Osteocyte (in vitro differentiated cells): ENCODE measurements around the gene APOB. TPM values are rescaled to one million over a fixed set of nuclear protein-coding genes. Genes with fewer than 3 reads are reported as not detected.
A peak's percentile ranks its signal among the peaks of the same experiment; 100 is the strongest.

Experiments
- DNase-seq: peaks from one replicate; pipeline ENCODE4 v3.0.0; 2021; ENCODE audit warnings: mixed read lengths; ENCODE audit not compliant: unreplicated experiment; ENCODE audit errors: extremely low spot score
- H3K27ac Mint-ChIP-seq: one replicate; pipeline ENCODE4 v1.8.0; 2021; ENCODE audit warnings: mild to moderate bottlenecking, mixed read lengths; ENCODE audit not compliant: unreplicated experiment
- H3K27me3 Mint-ChIP-seq: one replicate; pipeline ENCODE4 v1.8.0; 2021; ENCODE audit warnings: mixed read lengths; ENCODE audit not compliant: unreplicated experiment
- H3K36me3 Mint-ChIP-seq: one replicate; pipeline ENCODE4 v1.8.0; 2021; ENCODE audit warnings: mixed read lengths; ENCODE audit not compliant: unreplicated experiment
- H3K4me1 Mint-ChIP-seq: one replicate; pipeline ENCODE4 v1.8.0; 2021; ENCODE audit warnings: mixed read lengths; ENCODE audit not compliant: unreplicated experiment
- H3K4me3 Mint-ChIP-seq: one replicate; pipeline ENCODE4 v1.8.0; 2021; ENCODE audit warnings: mild to moderate bottlenecking, moderate library complexity, mixed read lengths; ENCODE audit not compliant: unreplicated experiment
- H3K9me3 Mint-ChIP-seq: one replicate; pipeline ENCODE4 v1.8.0; 2021; ENCODE audit warnings: mixed read lengths; ENCODE audit not compliant: unreplicated experiment
- total RNA-seq: library from RNA; stranded (reverse); gene quantifications from 2 replicates; pipeline ENCODE4 v1.2.1, GENCODE V29; 2021
- TF ChIP-seq, protein P1 (sequence below): fragments of 200-600 bp; sonication (generic); IDR thresholded peaks from 2 replicates; pipeline ENCODE4 v1.5.0; 2021; ENCODE audit warnings: antibody characterized with exemption, mild to moderate bottlenecking, moderate library complexity

The APOB gene
- total RNA-seq, 1 donor from 2014 or later: 0.21 TPM

DNA sequence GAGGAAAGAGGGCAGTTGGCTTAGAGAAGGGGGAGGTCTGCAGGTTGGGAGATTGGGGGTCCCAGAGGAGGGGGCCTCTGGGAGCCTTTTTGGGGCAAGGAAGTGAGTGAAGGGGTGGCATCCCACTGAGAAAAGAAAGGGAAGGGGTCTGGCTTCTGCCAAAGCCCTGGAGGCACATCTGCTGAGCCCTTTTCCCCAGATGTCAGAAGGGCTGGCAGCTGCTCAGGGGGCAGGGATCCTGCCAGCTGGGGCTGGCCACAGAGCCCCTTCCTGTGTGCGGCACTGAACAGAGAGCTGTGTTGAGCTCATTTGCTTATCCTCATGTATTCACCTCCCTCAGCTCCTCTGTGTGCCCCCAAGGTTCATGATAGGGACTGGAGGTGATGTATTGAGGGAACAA lies 54.5 kb downstream of the APOB start:
- peak overlapping the region; percentile 75 for H3K27ac Mint-ChIP-seq
- TF ChIP-seq, protein P1, sequence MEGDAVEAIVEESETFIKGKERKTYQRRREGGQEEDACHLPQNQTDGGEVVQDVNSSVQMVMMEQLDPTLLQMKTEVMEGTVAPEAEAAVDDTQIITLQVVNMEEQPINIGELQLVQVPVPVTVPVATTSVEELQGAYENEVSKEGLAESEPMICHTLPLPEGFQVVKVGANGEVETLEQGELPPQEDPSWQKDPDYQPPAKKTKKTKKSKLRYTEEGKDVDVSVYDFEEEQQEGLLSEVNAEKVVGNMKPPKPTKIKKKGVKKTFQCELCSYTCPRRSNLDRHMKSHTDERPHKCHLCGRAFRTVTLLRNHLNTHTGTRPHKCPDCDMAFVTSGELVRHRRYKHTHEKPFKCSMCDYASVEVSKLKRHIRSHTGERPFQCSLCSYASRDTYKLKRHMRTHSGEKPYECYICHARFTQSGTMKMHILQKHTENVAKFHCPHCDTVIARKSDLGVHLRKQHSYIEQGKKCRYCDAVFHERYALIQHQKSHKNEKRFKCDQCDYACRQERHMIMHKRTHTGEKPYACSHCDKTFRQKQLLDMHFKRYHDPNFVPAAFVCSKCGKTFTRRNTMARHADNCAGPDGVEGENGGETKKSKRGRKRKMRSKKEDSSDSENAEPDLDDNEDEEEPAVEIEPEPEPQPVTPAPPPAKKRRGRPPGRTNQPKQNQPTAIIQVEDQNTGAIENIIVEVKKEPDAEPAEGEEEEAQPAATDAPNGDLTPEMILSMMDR: no peak

DNA sequence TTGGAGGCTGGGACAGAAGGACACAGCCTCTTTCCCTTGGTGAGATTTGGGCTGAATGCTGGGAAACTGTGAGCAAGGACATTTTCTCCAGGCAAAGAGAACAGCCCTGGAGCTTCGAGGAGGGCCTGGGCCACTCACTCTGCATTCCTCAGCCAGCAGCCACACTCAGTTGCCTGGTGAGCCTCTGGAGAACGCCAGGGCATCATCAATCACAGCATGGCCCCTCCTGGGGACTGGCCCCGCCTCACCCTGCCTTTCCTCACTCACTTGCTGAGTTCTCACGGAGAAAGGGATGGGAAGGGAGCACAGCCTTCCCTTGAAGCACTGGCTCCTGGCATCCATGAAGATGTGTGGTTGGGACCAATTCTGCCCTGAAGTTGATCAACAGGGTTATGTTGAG lies 55.0 kb downstream of the APOB start:
- Mint-ChIP-seq H3K4me3 (no peak overlapping the region), H3K4me1 (peaks cover 75% of the 10 kb centered on the region), H3K27ac (peak overlapping the region; percentile 75), H3K27me3 (no peaks in the 10 kb centered on the region), H3K9me3 (no peaks in the 10 kb centered on the region), H3K36me3 (no peaks in the 10 kb centered on the region)
- TF ChIP-seq, protein P1: no peak
- DNase-seq: no peak

More for the DNA sequence above, 54.5 kb downstream of the APOB start:
- peaks cover 75% of the 10 kb centered on the region for H3K4me1 Mint-ChIP-seq
- no peaks in the 10 kb centered on the region for H3K9me3 Mint-ChIP-seq
- H3K27me3 Mint-ChIP-seq: no peaks in the 10 kb centered on the region
- no peak for DNase-seq
- H3K36me3 Mint-ChIP-seq: no peaks in the 10 kb centered on the region
- H3K4me3 Mint-ChIP-seq: no peak overlapping the region

DNA sequence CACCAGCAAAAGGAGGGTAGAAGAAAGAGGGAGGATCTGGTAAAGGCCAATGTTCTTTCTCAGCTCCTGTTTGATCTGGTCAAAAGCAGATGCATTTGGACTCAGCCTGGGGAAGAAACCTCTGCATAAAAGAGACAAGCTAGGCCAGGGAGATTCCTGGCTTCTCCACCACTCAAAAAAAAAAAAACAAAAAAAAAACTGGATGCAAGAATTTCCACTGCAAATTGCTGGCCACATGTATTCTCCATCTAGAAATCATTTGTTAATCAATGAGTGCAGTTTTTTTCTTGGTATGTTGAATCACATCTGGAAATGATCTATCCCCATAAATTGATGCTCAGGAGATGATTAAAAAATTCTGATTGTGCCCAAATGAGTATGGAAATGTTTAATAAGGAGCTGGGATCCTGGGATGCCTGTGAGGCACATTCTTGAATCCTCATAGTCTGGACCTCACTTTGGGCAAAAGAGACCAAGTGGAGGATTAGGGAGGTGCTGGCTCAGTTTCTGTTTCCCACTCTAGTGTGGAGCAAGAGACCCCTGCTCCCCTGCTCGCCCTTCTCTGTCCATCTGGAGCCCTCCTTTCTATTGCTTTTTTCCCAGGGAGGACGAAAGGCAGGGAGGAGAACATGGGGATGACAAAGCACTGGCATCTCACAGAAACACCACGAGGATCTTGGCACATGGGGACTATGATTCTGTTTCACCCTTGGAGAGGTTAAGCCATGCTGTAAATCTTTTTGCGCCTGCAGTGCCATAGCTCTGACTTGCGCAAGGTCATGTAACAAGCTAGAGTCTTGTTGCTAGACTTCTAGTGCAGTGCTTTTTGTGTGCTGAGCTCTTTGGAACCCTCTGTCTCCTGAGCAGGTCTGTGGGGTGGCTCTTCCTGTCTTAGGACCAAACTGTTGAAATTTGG lies 57.6 kb downstream of the APOB start:
- no peak for DNase-seq
- TF ChIP-seq, protein P1: no peak
- no peak overlapping the region for H3K4me3 Mint-ChIP-seq
- H3K27me3 Mint-ChIP-seq: peaks cover 5% of the 10 kb centered on the region
- H3K36me3 Mint-ChIP-seq: no peaks in the 10 kb centered on the region
- no peak overlapping the region for H3K27ac Mint-ChIP-seq
- peaks cover 66% of the 10 kb centered on the region for H3K4me1 Mint-ChIP-seq
- no peaks in the 10 kb centered on the region for H3K9me3 Mint-ChIP-seq

DNA sequence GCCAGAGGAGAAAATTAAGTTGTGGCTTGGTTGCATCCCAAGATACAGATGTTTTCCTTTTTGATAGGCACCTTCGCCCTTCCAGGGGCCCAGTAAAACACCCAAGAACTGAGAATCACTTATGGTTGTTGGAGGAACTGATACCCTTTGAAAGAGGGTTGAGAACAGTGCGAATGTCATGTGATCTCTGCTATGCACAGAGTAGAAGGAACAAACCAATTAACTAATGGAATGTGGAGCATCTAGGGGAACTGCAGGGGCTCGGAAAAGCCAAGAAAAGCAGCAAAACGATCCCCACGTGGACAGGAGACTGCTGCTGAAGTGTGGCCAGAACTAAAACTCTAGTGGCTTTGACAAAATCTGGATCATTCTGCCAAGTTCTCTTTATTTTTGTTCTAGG lies 58.8 kb downstream of the APOB start:
- Mint-ChIP-seq H3K27me3 (peaks cover 10% of the 10 kb centered on the region), H3K4me1 (peaks cover 55% of the 10 kb centered on the region), H3K27ac (no peak overlapping the region), H3K36me3 (no peaks in the 10 kb centered on the region), H3K4me3 (no peak overlapping the region), H3K9me3 (no peaks in the 10 kb centered on the region)
- TF ChIP-seq, protein P1: no peak
- DNase-seq: no peak

DNA sequence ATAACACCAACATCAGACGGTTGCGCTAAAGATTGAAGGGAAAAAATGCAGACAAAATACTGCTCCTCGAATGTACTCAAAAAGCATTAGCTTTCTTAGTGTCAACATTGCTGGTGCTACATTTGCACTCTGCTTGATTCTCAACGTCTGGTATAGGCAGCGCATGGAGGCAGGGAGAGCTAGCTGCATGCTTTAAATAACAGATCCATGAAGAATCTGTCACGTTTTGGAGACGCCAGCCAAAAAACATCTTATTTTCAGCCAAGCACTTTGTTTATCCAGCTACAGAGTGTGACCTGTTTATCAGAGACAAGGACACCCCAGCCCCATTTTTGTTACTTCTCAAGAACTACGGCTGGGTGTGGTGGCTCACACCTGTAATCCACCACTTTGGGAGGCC lies 59.5 kb downstream of the APOB start:
- H3K4me1 Mint-ChIP-seq: peaks cover 48% of the 10 kb centered on the region
- TF ChIP-seq, protein P1: no peak
- no peak overlapping the region for H3K4me3 Mint-ChIP-seq
- DNase-seq: no peak
- H3K27me3 Mint-ChIP-seq: peaks cover 10% of the 10 kb centered on the region
- no peaks in the 10 kb centered on the region for H3K9me3 Mint-ChIP-seq
- no peaks in the 10 kb centered on the region for H3K36me3 Mint-ChIP-seq
- H3K27ac Mint-ChIP-seq: no peak overlapping the region
